Measurements from ENCODE around the gene EVA1B. TPM values are rescaled to one million over a fixed set of nuclear protein-coding genes. Genes with fewer than 3 reads are reported as not detected.
A peak's percentile ranks its signal among the peaks of the same experiment; 100 is the strongest.

EVA1B gene
- total and polyA plus RNA-seq, 2 of the 13 experiments (the other 11 are each of a cell fraction or from before 2014, with no cell fraction given): 3.9 to 6.6 TPM

DNA sequence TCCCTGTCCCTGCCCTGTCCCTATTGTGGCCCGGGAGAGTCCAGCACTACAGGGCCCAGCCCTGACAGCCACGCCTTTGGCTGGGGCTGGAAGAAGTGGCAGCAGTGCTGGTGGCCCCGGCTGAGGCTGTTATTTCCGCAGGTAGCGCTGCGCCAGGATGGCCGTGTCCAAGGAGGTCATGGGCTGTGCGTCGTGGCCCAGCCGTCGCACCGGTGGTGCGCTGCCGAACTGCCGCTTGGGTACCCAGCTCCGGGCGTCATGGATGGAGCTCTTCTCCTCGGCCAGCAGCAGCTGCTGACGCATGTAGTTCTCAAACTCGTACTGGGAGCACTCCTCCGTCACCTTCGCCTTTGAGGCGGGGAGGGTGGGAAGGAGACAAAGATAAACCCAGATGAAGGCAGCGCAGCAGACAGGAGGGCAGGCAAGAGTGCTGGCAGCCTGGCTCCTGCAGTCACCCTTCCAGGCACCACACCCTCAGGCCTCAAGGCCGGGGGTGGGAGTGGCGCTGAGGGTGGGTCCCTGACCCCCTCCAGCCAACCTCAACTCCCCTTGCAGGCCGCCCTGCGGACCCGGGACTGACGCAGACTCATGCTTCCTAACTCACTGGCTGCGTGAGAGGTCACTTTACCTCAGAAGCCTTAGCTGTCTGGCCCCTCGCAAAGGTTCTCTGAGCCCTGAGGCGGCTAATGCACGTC, 18.3 kb upstream of the EVA1B start:
- no peaks in the 10 kb centered on the region for H3K79me2 ChIP-seq (ENCODE audit: insufficient read depth, low read length)
- no peak overlapping the region for H2AFZ ChIP-seq (ENCODE audit: low read length)
- 93% methylated on average over 25 of the region's 34 CpGs for WGBS (ENCODE audit: low lambda C conversion rate)
- intact Hi-C loops (cut with micrococcal nuclease; ENCODE audit: unreplicated experiment) (loop anchor here (2.0 kb wide), 1 partner anchor 79 kb away; no protein-coding TSS in a partner anchor), in situ Hi-C loops (cut with HindIII; ENCODE audit: extremely low pct_ligation_motif_present, low pct_unique_long_range_greater_than_20kb) (loop anchor here (5.0 kb wide), 1 partner anchor 81 kb away; no protein-coding TSS in a partner anchor)
- no peaks in the 10 kb centered on the region for H3K27me3 ChIP-seq (ENCODE audit: control insufficient read depth in 1 of 2, insufficient read depth in 2 of 2, low read length in 2 of 2)
- POLR2A ChIA-PET: interaction anchor here (1.1 to 1.5 kb wide), 3 partner anchors 17 to 192 kb away, joined by 3 to 5 read pairs (median 5); partner anchors contain the start of gene TRAPPC3
- H3K4me1 ChIP-seq (ENCODE audit: insufficient read depth, low read length): peaks cover 24% of the 10 kb centered on the region
- H4K20me1 ChIP-seq (ENCODE audit: insufficient read depth, low read length): no peaks in the 10 kb centered on the region
- H3K4me3 ChIP-seq (replicated peaks in 1 of 3; ENCODE audit: insufficient read depth in 1 of 3, low read depth in 2 of 3, low read length in 3 of 3): no peak overlapping the region
- DNase-seq (ENCODE audit: low spot score): no peak
- FAIRE-seq: no peak
- CTCF ChIA-PET (ENCODE audit: low intra/inter-chr PET ratio, low total read pairs): interaction anchor here (1.0 to 3.1 kb wide), 2 partner anchors 79 to 192 kb away, joined by 3 to 24 read pairs; no protein-coding TSS in a partner anchor
- no TSS peak for BruUV-seq (replicated peaks)
- no peak overlapping the region for H3K9ac ChIP-seq (ENCODE audit: insufficient read depth, low read depth, low read length)
- ATAC-seq: no peak
- TF ChIP-seq ZNF782 (CRISPR knock-in tag; IDR thresholded peaks at IDR 0.05; ENCODE audit: borderline replicate concordance) (no peak), CBX5 (CRISPR knock-in tag; IDR thresholded peaks at IDR 0.05; ENCODE audit: borderline replicate concordance) (no peak), AGO2 (optimal IDR thresholded peaks at IDR 0.05; ENCODE audit: low read depth, low read length) (peak; percentile 65)
- H3K9me3 ChIP-seq (ENCODE audit: low read length): no peaks in the 10 kb centered on the region
- peaks cover 22 to 49% of the 10 kb centered on the region in 2 experiments; a peak in 4 of 5 replicates for H3K36me3 ChIP-seq (replicated peaks in 1 of 2; ENCODE audit: control insufficient read depth in 1 of 2, insufficient read depth in 2 of 2, low read length in 2 of 2)
- no peak overlapping the region for H3K27ac ChIP-seq (ENCODE audit: extremely low read length, insufficient read depth, low read length)
- no peak overlapping the region for H3K4me2 ChIP-seq (ENCODE audit: low read depth, low read length)

DNA sequence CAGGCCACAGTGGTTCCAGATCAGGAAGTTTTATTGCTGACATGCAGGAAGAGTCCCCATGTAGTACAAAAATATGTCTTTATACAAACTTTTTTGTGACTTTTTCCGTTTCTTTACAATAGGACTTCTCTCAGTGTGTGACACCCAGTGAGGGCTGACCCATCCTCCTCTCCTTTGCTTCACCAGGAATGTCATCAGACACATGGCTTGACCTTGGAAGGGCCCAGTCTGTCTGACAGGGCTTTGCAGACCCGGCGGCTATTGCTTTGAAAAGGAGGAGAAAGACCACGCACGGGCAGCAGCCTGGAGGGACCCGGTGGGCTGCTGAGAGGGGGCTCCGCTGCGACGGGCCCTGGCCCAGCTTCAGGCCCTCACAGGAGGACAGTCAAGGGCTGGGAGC, 16.2 kb upstream of the EVA1B start:
- H3K27ac ChIP-seq (ENCODE audit: extremely low read length, insufficient read depth, low read length): no peak overlapping the region
- H3K79me2 ChIP-seq (ENCODE audit: insufficient read depth, low read length): no peaks in the 10 kb centered on the region
- no TSS peak for BruUV-seq (replicated peaks)
- peaks cover 0 to 5% of the 10 kb centered on the region in 2 experiments; a peak in 2 of 5 replicates for H3K27me3 ChIP-seq (ENCODE audit: control insufficient read depth in 1 of 2, insufficient read depth in 2 of 2, low read length in 2 of 2)
- POLR2A ChIA-PET: interaction anchor here (0.6 kb wide), 1 partner anchor 68 kb away, joined by 4 read pairs; no protein-coding TSS in a partner anchor
- ATAC-seq (no peak), DNase-seq (ENCODE audit: low spot score) (peak; percentile 33), FAIRE-seq (peak; percentile 49)
- in situ Hi-C loops (cut with HindIII; ENCODE audit: extremely low pct_ligation_motif_present, low pct_unique_long_range_greater_than_20kb): loop anchor here (5.0 kb wide), 1 partner anchor 83 kb away; no protein-coding TSS in a partner anchor
- intact Hi-C loops (cut with micrococcal nuclease; ENCODE audit: unreplicated experiment): no loop called here
- no peak overlapping the region for H3K9ac ChIP-seq (ENCODE audit: insufficient read depth, low read depth, low read length)
- peaks cover 14 to 31% of the 10 kb centered on the region in 2 experiments; a peak in 4 of 5 replicates for H3K36me3 ChIP-seq (replicated peaks in 1 of 2; ENCODE audit: control insufficient read depth in 1 of 2, insufficient read depth in 2 of 2, low read length in 2 of 2)
- no peaks in the 10 kb centered on the region for H3K9me3 ChIP-seq (ENCODE audit: low read length)
- H3K4me2 ChIP-seq (ENCODE audit: low read depth, low read length): no peak overlapping the region
- CTCF ChIA-PET (ENCODE audit: low intra/inter-chr PET ratio, low total read pairs): no interaction called here
- no peaks in the 10 kb centered on the region for H4K20me1 ChIP-seq (ENCODE audit: insufficient read depth, low read length)
- peaks cover 26% of the 10 kb centered on the region for H3K4me1 ChIP-seq (ENCODE audit: insufficient read depth, low read length)
- WGBS (ENCODE audit: low lambda C conversion rate): 75% methylated on average over 7 of the region's 9 CpGs
- H3K4me3 ChIP-seq (replicated peaks in 1 of 3; ENCODE audit: insufficient read depth in 1 of 3, low read depth in 2 of 3, low read length in 3 of 3): no peak overlapping the region
- H2AFZ ChIP-seq (ENCODE audit: low read length): no peak overlapping the region
- TF ChIP-seq GZF1 (CRISPR knock-in tag; IDR thresholded peaks at IDR 0.05) (no peak), KLF16 (CRISPR knock-in tag; IDR thresholded peaks at IDR 0.05) (no peak), ZNF619 (CRISPR knock-in tag; IDR thresholded peaks at IDR 0.05) (no peak), RBAK (CRISPR knock-in tag; IDR thresholded peaks at IDR 0.05) (no peak), SOX6 (IDR thresholded peaks at IDR 0.05) (no peak), SOX6 (CRISPR knock-in tag; IDR thresholded peaks at IDR 0.05) (no peak), SP2 (CRISPR knock-in tag; IDR thresholded peaks at IDR 0.05) (no peak), NFYB (CRISPR knock-in tag; IDR thresholded peaks at IDR 0.05) (no peak), ZBTB2 (CRISPR knock-in tag; IDR thresholded peaks at IDR 0.05; ENCODE audit: low read depth) (no peak)
